ENCODE results near the gene UROC1. TPM values are rescaled to one million over a fixed set of nuclear protein-coding genes. Genes with fewer than 3 reads are reported as not detected.

Gene UROC1
- total and polyA plus RNA-seq, 5 donors from 2014 or later = not detected

DNA sequence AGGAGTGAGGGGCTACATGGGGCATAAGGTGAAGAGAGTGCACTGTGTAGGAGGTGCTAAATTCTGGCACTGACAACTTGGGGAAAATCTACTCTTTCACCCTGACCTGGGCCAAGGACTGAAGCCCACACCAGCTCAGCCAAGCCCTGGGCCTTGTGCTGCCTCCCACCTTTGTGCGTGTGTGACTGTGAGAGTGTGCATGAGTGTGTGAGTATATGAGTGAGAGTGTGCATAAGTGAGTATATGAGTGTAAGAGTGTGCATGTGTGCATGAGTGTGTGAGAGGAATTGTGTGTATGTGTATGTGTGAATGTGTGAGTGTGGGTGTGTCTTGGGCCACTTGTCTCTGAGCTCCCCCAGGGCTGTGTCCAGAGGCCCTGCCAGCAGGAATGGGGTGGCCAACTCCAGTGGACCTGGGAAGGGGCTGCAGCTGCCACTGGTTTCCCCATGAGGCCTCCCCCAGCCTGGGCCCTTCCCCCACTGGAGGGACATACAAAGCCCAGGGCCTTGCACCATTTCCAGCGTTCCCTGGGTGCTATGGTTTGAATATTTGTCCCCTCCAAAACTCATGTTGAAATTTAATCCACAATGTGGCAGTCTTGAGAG lies 26.0 kb upstream of the UROC1 start:
- H3K9me3 Mint-ChIP-seq = peaks cover 0 to 2% (median 0%) of the 10 kb centered on the region in 7 donors
- no peak for DNase-seq

DNA sequence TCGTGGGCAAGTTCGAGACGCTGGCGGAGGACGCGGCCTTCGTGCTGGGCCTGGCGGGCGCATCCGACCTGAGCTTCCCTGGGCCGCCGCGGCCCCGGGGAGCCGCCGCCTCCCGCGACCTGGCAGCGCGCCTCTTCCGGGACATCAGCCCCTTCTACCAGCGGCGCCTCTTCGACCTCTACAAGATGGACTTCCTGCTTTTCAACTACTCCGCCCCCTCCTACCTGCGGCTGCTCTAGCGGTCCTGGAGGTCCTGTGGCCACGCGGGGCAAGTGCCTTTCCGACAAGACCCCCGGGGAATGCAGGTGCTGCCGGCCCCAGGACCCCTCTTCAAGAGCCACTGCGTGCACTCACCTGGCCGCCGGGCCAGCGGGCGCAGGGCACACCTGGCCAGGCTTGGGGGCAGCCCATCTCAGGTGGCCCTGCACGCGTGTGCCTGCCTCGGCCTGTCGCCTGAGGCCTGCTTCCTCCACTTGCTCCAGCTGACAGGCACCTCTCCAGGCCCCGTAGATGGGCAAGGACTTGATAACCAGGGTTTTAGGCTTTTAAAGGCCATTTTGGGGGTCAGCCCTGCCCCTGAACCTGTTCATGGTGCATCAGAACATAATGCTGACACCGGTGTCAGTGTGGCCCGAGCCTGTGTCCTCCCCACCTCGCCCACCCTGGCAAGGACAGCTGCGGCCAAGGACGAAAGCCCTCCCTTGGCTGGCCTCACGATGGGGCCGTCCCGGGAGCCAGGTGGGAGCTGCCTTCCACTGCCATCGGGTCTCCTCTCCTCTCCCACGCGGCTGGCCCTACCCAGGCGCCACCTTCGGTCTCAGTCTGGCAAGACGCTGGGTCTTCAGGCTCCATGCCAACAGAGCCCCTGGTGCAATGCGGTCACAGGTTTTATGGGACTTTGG lies 25.0 kb upstream of the UROC1 start:
- no peak overlapping the region for H3K4me3 ChIP-seq (ENCODE audit: low read depth, low read length)
- peaks cover 0 to 4% (median 1%) of the 10 kb centered on the region in 4 donors for H3K4me1 Mint-ChIP-seq
- ATAC-seq (ENCODE audit: low read depth in 2 of 2) = no peak
- no peak overlapping the region for H3K4me3 Mint-ChIP-seq
- H3K27me3 Mint-ChIP-seq = peaks cover 7% of the 10 kb centered on the region
- H3K36me3 ChIP-seq (ENCODE audit: control insufficient read depth, insufficient read depth, low read length) = no peaks in the 10 kb centered on the region
- no peak overlapping the region for H3K27ac Mint-ChIP-seq
- DNase-seq = no peak
- H3K9me3 Mint-ChIP-seq = peaks cover 0 to 2% (median 0%) of the 10 kb centered on the region in 7 donors
- H3K9me3 ChIP-seq (ENCODE audit: control insufficient read depth in 2 of 2, low read length in 2 of 2) = no peaks in the 10 kb centered on the region
- no peaks in the 10 kb centered on the region for H3K27me3 ChIP-seq (ENCODE audit: control insufficient read depth, insufficient read depth, low read length)
- no peaks in the 10 kb centered on the region for H3K4me1 ChIP-seq (ENCODE audit: control insufficient read depth, insufficient read depth, low read length, poor library complexity, severe bottlenecking)
- no peaks in the 10 kb centered on the region for H3K36me3 Mint-ChIP-seq
- no peak overlapping the region for H3K27ac ChIP-seq (ENCODE audit: insufficient read depth, low read length, poor library complexity, severe bottlenecking)

More for the DNA sequence above, 26.0 kb upstream of the UROC1 start:
- Histone ChIP-seq H3K4me1 (ENCODE audit: control insufficient read depth, insufficient read depth, low read length, poor library complexity, severe bottlenecking) (no peaks in the 10 kb centered on the region), H3K9me3 (ENCODE audit: control insufficient read depth in 2 of 2, low read length in 2 of 2) (no peaks in the 10 kb centered on the region), H3K27ac (ENCODE audit: insufficient read depth, low read length, poor library complexity, severe bottlenecking) (no peak overlapping the region), H3K4me3 (ENCODE audit: low read depth, low read length) (no peak overlapping the region), H3K27me3 (ENCODE audit: control insufficient read depth, insufficient read depth, low read length) (no peaks in the 10 kb centered on the region), H3K36me3 (ENCODE audit: control insufficient read depth, insufficient read depth, low read length) (no peaks in the 10 kb centered on the region)
- Mint-ChIP-seq H3K27me3 (peaks cover 10% of the 10 kb centered on the region), H3K27ac (no peak overlapping the region), H3K36me3 (no peaks in the 10 kb centered on the region), H3K4me3 (no peak overlapping the region), H3K4me1 (peaks cover 0 to 4% (median 1%) of the 10 kb centered on the region in 4 donors)
- ATAC-seq (ENCODE audit: low read depth in 2 of 2) = no peak

DNA sequence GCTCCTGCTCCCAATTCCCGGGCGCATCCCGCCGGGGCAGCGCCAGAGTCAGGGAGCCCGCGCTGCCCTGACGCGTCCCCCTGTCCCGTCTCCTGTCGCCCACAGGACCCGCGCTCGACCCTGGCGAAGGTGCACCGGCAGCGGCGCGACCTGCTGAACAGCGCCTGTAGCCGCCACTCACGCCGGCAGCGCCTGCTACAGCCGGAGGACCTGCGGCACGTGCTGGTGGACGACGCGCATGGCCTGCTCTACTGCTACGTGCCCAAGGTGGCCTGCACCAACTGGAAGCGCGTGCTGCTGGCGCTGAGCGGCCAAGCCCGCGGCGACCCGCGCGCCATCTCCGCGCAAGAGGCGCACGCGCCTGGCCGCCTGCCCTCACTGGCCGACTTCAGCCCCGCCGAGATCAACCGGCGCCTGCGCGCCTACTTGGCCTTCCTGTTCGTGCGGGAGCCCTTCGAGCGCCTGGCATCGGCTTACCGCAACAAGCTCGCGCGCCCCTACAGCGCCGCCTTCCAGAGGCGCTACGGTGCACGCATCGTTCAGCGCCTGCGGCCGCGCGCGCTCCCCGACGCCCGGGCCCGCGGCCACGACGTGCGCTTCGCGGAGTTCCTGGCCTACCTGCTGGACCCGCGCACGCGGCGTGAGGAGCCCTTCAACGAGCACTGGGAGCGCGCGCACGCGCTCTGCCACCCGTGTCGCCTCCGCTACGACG lies 24.2 kb upstream of the UROC1 start:
- no peak overlapping the region for H3K4me3 Mint-ChIP-seq
- no peaks in the 10 kb centered on the region for H3K36me3 Mint-ChIP-seq
- no peaks in the 10 kb centered on the region for H3K27me3 Mint-ChIP-seq
- ATAC-seq (ENCODE audit: low read depth in 2 of 2) (no peak), DNase-seq (no peak)
- peaks cover 0 to 4% (median 1%) of the 10 kb centered on the region in 4 donors for H3K4me1 Mint-ChIP-seq
- no peak overlapping the region for H3K27ac Mint-ChIP-seq
- no peaks in the 10 kb centered on the region for H3K4me1 ChIP-seq (ENCODE audit: control insufficient read depth, insufficient read depth, low read length, poor library complexity, severe bottlenecking)
- H3K27me3 ChIP-seq (ENCODE audit: control insufficient read depth, insufficient read depth, low read length) = no peaks in the 10 kb centered on the region
- H3K36me3 ChIP-seq (ENCODE audit: control insufficient read depth, insufficient read depth, low read length) = no peaks in the 10 kb centered on the region
- H3K9me3 Mint-ChIP-seq = peaks cover 0 to 2% (median 0%) of the 10 kb centered on the region in 7 donors
- no peak overlapping the region for H3K4me3 ChIP-seq (ENCODE audit: low read depth, low read length)
- H3K27ac ChIP-seq (ENCODE audit: insufficient read depth, low read length, poor library complexity, severe bottlenecking) = no peak overlapping the region
- H3K9me3 ChIP-seq (ENCODE audit: control insufficient read depth in 2 of 2, low read length in 2 of 2) = no peaks in the 10 kb centered on the region

DNA sequence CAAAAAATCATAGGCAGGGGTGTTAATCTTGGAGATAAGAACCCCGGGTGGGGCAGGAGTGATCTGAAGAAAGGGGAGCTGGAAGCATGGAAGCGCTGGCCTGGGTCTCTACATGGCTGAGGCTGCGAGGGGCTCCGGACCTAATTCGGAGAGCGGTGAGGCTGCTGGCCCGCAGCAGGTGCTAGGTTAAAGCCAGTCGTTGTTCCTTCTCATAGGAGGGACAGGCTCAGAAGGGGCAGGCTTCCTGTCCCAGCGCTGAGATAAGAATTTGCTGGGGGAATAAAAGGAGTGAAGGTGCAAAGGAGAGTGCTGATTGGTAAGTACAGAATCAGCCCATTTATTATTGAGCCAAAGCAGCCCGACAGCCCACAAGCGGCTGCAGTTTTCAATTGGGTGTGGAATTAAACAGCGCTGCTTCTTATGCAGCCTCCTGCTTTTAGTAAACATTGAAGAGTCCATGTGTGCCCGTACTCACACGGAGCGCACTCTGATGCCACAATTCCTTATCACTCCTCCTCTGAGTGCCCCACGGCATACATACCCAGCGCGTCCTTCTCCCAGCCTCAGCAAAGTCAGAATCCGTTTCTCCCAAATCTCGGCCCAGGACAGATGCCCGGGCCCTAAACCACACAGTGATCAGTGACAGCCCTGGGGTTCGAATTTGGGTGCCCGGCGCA lies 23.5 kb upstream of the UROC1 start:
- DNase-seq = no peak
- H3K4me3 ChIP-seq (ENCODE audit: low read depth, low read length) = no peak overlapping the region
- no peak overlapping the region for H3K27ac ChIP-seq (ENCODE audit: insufficient read depth, low read length, poor library complexity, severe bottlenecking)
- no peaks in the 10 kb centered on the region for H3K9me3 ChIP-seq (ENCODE audit: control insufficient read depth in 2 of 2, low read length in 2 of 2)
- peaks cover 0 to 4% (median 1%) of the 10 kb centered on the region in 4 donors for H3K4me1 Mint-ChIP-seq
- no peak overlapping the region for H3K4me3 Mint-ChIP-seq
- H3K27me3 ChIP-seq (ENCODE audit: control insufficient read depth, insufficient read depth, low read length) = no peaks in the 10 kb centered on the region
- no peaks in the 10 kb centered on the region for H3K27me3 Mint-ChIP-seq
- H3K9me3 Mint-ChIP-seq = peaks cover 0 to 2% (median 0%) of the 10 kb centered on the region in 7 donors
- no peak overlapping the region for H3K27ac Mint-ChIP-seq
- no peaks in the 10 kb centered on the region for H3K4me1 ChIP-seq (ENCODE audit: control insufficient read depth, insufficient read depth, low read length, poor library complexity, severe bottlenecking)
- no peaks in the 10 kb centered on the region for H3K36me3 ChIP-seq (ENCODE audit: control insufficient read depth, insufficient read depth, low read length)
- no peaks in the 10 kb centered on the region for H3K36me3 Mint-ChIP-seq
- no peak for ATAC-seq (ENCODE audit: low read depth in 2 of 2)

DNA sequence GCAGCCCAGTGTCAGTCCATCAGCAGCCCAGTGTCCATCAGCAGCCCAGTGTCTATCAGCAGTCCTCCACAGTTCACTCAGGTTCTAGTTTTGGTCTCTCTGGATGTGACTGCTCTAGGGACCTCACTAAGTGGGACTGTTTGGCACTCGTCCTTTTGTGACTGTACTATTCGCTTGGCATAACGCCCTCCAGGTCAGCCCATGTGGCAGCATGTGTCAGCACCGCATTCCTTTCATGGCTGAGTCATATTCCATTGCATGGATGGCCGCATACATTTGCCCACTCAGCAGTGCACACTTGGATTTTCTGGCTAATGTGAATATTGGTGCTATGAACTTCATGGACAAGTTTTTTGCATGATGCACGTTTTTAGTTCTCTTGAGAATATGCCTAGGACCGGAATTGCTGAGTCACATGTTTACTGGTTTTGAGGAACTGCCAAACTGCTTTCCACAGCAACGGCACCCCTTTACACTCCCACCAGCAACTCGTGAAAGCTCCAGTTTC lies 22.8 kb upstream of the UROC1 start:
- ATAC-seq (ENCODE audit: low read depth in 2 of 2) = no peak
- no peak overlapping the region for H3K27ac Mint-ChIP-seq
- H3K4me1 Mint-ChIP-seq = peaks cover 0 to 4% (median 1%) of the 10 kb centered on the region in 4 donors
- H3K4me3 Mint-ChIP-seq = no peak overlapping the region
- peaks cover 0 to 2% (median 0%) of the 10 kb centered on the region in 7 donors for H3K9me3 Mint-ChIP-seq
- H3K27me3 Mint-ChIP-seq = no peaks in the 10 kb centered on the region
- no peaks in the 10 kb centered on the region for H3K36me3 ChIP-seq (ENCODE audit: control insufficient read depth, insufficient read depth, low read length)
- no peaks in the 10 kb centered on the region for H3K27me3 ChIP-seq (ENCODE audit: control insufficient read depth, insufficient read depth, low read length)
- H3K4me1 ChIP-seq (ENCODE audit: control insufficient read depth, insufficient read depth, low read length, poor library complexity, severe bottlenecking) = no peaks in the 10 kb centered on the region
- no peak overlapping the region for H3K27ac ChIP-seq (ENCODE audit: insufficient read depth, low read length, poor library complexity, severe bottlenecking)
- no peaks in the 10 kb centered on the region for H3K9me3 ChIP-seq (ENCODE audit: control insufficient read depth in 2 of 2, low read length in 2 of 2)
- H3K4me3 ChIP-seq (ENCODE audit: low read depth, low read length) = no peak overlapping the region
- peak in 1 of 3 donors; percentile 16 for DNase-seq
- H3K36me3 Mint-ChIP-seq = no peaks in the 10 kb centered on the region

DNA sequence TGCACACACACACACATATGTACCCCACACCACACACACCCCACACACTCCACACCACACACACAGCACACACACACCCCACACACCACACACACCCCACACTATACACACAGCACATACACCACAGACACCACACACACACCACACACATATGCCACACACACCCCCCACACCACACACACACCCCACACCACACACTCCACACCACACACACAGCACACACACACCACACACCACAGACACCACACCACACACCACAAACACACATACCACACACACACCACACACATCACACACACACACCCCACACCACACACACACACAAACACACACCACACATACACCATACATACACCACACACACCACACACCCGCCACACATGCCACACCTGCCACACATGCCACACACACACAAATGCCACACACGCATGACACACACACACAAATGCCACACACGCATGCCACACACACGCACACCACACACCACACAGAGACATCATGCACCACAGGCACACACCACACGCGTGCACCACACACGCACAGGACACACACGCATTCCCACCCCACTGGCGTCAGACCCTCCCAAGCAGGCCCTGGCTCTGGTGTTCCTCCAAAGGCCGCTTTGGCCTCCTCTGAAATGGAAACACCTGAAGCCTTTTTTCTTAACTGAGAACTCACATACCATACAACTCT lies 22.1 kb upstream of the UROC1 start:
- no peak overlapping the region for H3K27ac Mint-ChIP-seq

DNA sequence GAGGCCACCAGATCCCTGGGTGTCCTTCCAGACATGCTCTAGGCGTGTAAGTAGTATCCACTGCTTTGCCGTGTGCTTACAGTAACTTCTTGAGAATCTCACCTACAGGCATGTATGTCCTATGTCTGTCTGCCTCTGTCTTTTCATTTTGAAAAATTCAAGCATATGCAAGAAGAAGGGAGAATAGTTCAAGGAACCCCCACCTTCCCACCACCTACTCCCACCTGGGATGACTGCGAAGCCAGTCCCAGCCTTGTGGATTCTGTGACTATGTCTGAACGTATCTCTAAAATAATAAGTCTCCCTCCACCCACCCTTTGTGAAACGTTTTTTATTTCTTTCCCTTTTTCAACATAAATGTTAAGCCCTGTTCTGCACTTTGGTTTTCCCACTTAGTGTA lies 21.4 kb upstream of the UROC1 start:
- H3K27ac Mint-ChIP-seq = no peak overlapping the region
- Histone ChIP-seq H3K36me3 (ENCODE audit: control insufficient read depth, insufficient read depth, low read length) (no peaks in the 10 kb centered on the region), H3K9me3 (ENCODE audit: control insufficient read depth in 2 of 2, low read length in 2 of 2) (no peaks in the 10 kb centered on the region), H3K27me3 (ENCODE audit: control insufficient read depth, insufficient read depth, low read length) (no peaks in the 10 kb centered on the region), H3K4me1 (ENCODE audit: control insufficient read depth, insufficient read depth, low read length, poor library complexity, severe bottlenecking) (no peaks in the 10 kb centered on the region), H3K4me3 (ENCODE audit: low read depth, low read length) (no peak overlapping the region), H3K27ac (ENCODE audit: insufficient read depth, low read length, poor library complexity, severe bottlenecking) (no peak overlapping the region)
- ATAC-seq (ENCODE audit: low read depth in 2 of 2) (no peak), DNase-seq (no peak)
- H3K4me1 Mint-ChIP-seq = peaks cover 0 to 4% (median 1%) of the 10 kb centered on the region in 4 donors
- peaks cover 0 to 2% (median 0%) of the 10 kb centered on the region in 7 donors for H3K9me3 Mint-ChIP-seq
- no peaks in the 10 kb centered on the region for H3K36me3 Mint-ChIP-seq
- no peak overlapping the region for H3K4me3 Mint-ChIP-seq
- no peaks in the 10 kb centered on the region for H3K27me3 Mint-ChIP-seq

More for the DNA sequence above, 22.1 kb upstream of the UROC1 start:
- Histone ChIP-seq H3K4me3 (ENCODE audit: low read depth, low read length) (no peak overlapping the region), H3K27me3 (ENCODE audit: control insufficient read depth, insufficient read depth, low read length) (no peaks in the 10 kb centered on the region), H3K4me1 (ENCODE audit: control insufficient read depth, insufficient read depth, low read length, poor library complexity, severe bottlenecking) (no peaks in the 10 kb centered on the region), H3K27ac (ENCODE audit: insufficient read depth, low read length, poor library complexity, severe bottlenecking) (no peak overlapping the region), H3K9me3 (ENCODE audit: control insufficient read depth in 2 of 2, low read length in 2 of 2) (no peaks in the 10 kb centered on the region), H3K36me3 (ENCODE audit: control insufficient read depth, insufficient read depth, low read length) (no peaks in the 10 kb centered on the region)
- H3K4me1 Mint-ChIP-seq = peaks cover 0 to 4% (median 1%) of the 10 kb centered on the region in 4 donors
- ATAC-seq (ENCODE audit: low read depth in 2 of 2) = no peak
- no peaks in the 10 kb centered on the region for H3K27me3 Mint-ChIP-seq
- DNase-seq = no peak
- peaks cover 0 to 2% (median 0%) of the 10 kb centered on the region in 7 donors for H3K9me3 Mint-ChIP-seq
- no peak overlapping the region for H3K4me3 Mint-ChIP-seq
- no peaks in the 10 kb centered on the region for H3K36me3 Mint-ChIP-seq

Data from CD4-positive, CD25-positive, alpha-beta regulatory T cell (primary cell).